ENCODE measurements around the gene CCL18.
"Not testable (repeated sequence)": the region's sequence is repeated elsewhere in the genome, so short reads cannot be mapped to it uniquely, and the experiment has no call there.

The CCL18 gene

GRCh38 chr17:36063786-36064541, at the start of gene CCL18:
TSS of gene CCL18 (plus strand) at chr17:36064272. CDS start at chr17:36064343, 71 bp downstream.
- no peak for DNase-seq (ENCODE audit: low read depth)

- no peak for DNase-seq (ENCODE audit: low read depth)
Observed at GRCh38 chr17:36014946-36015345, 49.1 kb upstream of the CCL18 start.

GRCh38 chr17:36015895-36016294, 48.2 kb upstream of the CCL18 start:
- DNase-seq (ENCODE audit: low read depth), result not testable (repeated sequence)

GRCh38 chr17:36016555-36016954, 47.5 kb upstream of the CCL18 start:
- DNase-seq (ENCODE audit: low read depth), result no peak

GRCh38 chr17:36017799-36018198, 46.3 kb upstream of the CCL18 start, which contains the start of gene CCL23:
TSS of gene CCL23 (minus strand) at chr17:36017972. CDS start at chr17:36017897, 75 bp downstream.
- no peak for DNase-seq (ENCODE audit: low read depth)

GRCh38 chr17:36019423-36019822, 44.6 kb upstream of the CCL18 start:
- no peak for DNase-seq (ENCODE audit: low read depth)

GRCh38 chr17:36024106-36024869, 39.8 kb upstream of the CCL18 start:
- DNase-seq (ENCODE audit: low read depth), result no peak

- DNase-seq (ENCODE audit: low read depth), result no peak
Observed at GRCh38 chr17:36027761-36028160, 36.3 kb upstream of the CCL18 start.

- DNase-seq (ENCODE audit: low read depth), result no peak
Observed at GRCh38 chr17:36030956-36031355, 33.1 kb upstream of the CCL18 start.

GRCh38 chr17:36034127-36034526, 29.9 kb upstream of the CCL18 start:
- no peak for DNase-seq (ENCODE audit: low read depth)

- DNase-seq (ENCODE audit: low read depth), result no peak
Observed at GRCh38 chr17:36036235-36036634, 27.8 kb upstream of the CCL18 start.

GRCh38 chr17:36048066-36048465, 16.0 kb upstream of the CCL18 start:
- DNase-seq (ENCODE audit: low read depth), result no peak

- no peak for DNase-seq (ENCODE audit: low read depth)
Observed at GRCh38 chr17:36049643-36050042, 14.4 kb upstream of the CCL18 start.

GRCh38 chr17:36055171-36055570, 8.9 kb upstream of the CCL18 start:
- no peak for DNase-seq (ENCODE audit: low read depth)

- no peak for DNase-seq (ENCODE audit: low read depth)
Observed at GRCh38 chr17:36055921-36056520, 8.1 kb upstream of the CCL18 start.

GRCh38 chr17:36057911-36058310, 6.2 kb upstream of the CCL18 start:
- DNase-seq (ENCODE audit: low read depth), result no peak

- no peak for DNase-seq (ENCODE audit: low read depth)
Observed at GRCh38 chr17:36059406-36059805, 4.7 kb upstream of the CCL18 start.

- DNase-seq (ENCODE audit: low read depth), result no peak
Observed at GRCh38 chr17:36060816-36061215, 3.3 kb upstream of the CCL18 start.

- no peak for DNase-seq (ENCODE audit: low read depth)
Observed at GRCh38 chr17:36066365-36066985, 2.4 kb downstream of the CCL18 start.

GRCh38 chr17:36068524-36068923, 4.5 kb downstream of the CCL18 start:
- no peak for DNase-seq (ENCODE audit: low read depth)

GRCh38 chr17:36069136-36069535, 5.1 kb downstream of the CCL18 start:
- no peak for DNase-seq (ENCODE audit: low read depth)

- no peak for DNase-seq (ENCODE audit: low read depth)
Observed at GRCh38 chr17:36070427-36070826, 6.4 kb downstream of the CCL18 start.
